ENCODE measurements around the gene SSUH2. TPM values are rescaled to one million over a fixed set of nuclear protein-coding genes. Genes with fewer than 3 reads are reported as not detected.

The SSUH2 gene
- total and polyA plus RNA-seq, 2 of the 13 experiments (the other 11 are each of a cell fraction or from before 2014, with no cell fraction given) = 38.1 to 136 TPM

DNA sequence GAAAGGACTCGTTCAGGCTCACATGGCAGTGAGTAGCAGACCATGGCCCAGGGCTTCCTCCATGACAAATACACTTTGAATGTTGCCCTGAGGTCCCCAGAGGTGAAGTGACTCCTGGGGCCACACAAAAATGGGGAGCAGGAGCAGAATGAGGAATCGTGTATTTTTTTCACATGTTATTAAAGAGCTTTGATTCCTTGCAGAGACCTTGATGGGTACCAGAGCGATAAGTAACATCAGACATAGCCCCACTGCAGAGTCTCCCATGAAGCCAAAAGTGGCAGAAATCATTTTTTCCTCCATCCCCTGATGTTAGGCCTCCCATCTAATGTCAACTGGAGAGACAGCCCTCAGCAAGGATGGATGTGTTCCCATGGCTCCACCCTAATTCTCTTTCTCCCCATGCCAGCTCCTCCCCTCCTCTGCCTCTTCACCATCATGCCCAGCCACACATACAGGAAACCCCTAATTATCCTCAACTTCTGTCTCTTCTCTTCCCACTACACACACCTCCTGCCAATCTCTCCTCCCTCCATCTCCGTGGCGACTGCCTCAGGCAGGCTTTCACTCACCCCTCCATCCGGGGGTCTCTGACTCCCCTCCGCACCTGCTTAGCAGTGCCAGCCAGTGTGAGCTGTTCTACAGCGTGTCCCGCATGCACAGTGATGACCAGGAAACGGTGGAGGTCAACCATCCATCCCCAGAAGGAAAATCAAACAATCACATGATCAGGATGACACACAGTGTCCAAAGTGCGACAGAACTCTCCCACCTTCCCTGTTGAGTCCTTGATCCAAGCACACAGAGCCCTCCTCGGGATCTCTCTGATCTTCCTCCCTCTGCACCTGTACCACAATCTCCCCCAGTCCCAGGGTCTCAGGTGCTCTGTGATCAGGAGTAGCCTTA lies 7.1 kb upstream of the SSUH2 start (continued):
- TF ChIP-seq HOXA3 (CRISPR knock-in tag; IDR thresholded peaks at IDR 0.05) (peak; percentile 78), AFF4 (CRISPR knock-in tag; IDR thresholded peaks at IDR 0.05) (peak; percentile 81; the same call in 1 of the 2 replicates), RCOR2 (CRISPR knock-in tag; IDR thresholded peaks at IDR 0.05) (peak; percentile 95), ZNF550 (CRISPR knock-in tag; IDR thresholded peaks at IDR 0.05; ENCODE audit: borderline replicate concordance) (no peak), TBX2 (CRISPR knock-in tag; IDR thresholded peaks at IDR 0.05; ENCODE audit: borderline replicate concordance) (peak; percentile 79; the same call in 1 of the 2 replicates), HINFP (CRISPR knock-in tag; IDR thresholded peaks at IDR 0.05; ENCODE audit: low read depth) (peak; percentile 87), GATAD1 (CRISPR knock-in tag; IDR thresholded peaks at IDR 0.05) (peak; percentile 74), MTA3 (CRISPR knock-in tag; IDR thresholded peaks at IDR 0.05) (no peak), NR2C2 (CRISPR knock-in tag; IDR thresholded peaks at IDR 0.05; ENCODE audit: borderline replicate concordance) (peak; percentile 83), GFI1 (CRISPR knock-in tag; IDR thresholded peaks at IDR 0.05; ENCODE audit: borderline replicate concordance) (peak; percentile 52; the same call in 1 of the 2 replicates), ZBTB46 (CRISPR knock-in tag; IDR thresholded peaks at IDR 0.05; ENCODE audit: borderline replicate concordance) (no peak), ZNF24 (IDR thresholded peaks at IDR 0.05) (no peak)
- TF ChIP-seq, protein P1, sequence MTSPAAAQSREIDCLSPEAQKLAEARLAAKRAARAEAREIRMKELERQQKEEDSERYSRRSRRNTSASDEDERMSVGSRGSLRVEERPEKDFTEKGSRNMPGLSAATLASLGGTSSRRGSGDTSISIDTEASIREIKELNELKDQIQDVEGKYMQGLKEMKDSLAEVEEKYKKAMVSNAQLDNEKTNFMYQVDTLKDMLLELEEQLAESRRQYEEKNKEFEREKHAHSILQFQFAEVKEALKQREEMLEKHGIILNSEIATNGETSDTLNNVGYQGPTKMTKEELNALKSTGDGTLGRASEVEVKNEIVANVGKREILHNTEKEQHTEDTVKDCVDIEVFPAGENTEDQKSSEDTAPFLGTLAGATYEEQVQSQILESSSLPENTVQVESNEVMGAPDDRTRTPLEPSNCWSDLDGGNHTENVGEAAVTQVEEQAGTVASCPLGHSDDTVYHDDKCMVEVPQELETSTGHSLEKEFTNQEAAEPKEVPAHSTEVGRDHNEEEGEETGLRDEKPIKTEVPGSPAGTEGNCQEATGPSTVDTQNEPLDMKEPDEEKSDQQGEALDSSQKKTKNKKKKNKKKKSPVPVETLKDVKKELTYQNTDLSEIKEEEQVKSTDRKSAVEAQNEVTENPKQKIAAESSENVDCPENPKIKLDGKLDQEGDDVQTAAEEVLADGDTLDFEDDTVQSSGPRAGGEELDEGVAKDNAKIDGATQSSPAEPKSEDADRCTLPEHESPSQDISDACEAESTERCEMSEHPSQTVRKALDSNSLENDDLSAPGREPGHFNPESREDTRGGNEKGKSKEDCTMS (CRISPR knock-in tag; conservative IDR thresholded peaks at IDR 0.05) = no peak
- TF ChIP-seq, protein P2, sequence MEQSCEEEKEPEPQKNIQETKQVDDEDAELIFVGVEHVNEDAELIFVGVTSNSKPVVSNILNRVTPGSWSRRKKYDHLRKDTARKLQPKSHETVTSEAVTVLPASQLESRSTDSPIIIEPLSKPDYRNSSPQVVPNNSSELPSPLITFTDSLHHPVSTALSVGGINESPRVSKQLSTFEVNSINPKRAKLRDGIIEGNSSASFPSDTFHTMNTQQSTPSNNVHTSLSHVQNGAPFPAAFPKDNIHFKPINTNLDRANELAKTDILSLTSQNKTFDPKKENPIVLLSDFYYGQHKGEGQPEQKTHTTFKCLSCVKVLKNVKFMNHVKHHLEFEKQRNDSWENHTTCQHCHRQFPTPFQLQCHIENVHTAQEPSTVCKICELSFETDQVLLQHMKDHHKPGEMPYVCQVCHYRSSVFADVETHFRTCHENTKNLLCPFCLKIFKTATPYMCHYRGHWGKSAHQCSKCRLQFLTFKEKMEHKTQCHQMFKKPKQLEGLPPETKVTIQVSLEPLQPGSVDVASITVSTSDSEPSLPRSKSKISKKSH (CRISPR knock-in tag; IDR thresholded peaks at IDR 0.05; ENCODE audit: borderline replicate concordance) = no peak
- TF ChIP-seq, protein P3, sequence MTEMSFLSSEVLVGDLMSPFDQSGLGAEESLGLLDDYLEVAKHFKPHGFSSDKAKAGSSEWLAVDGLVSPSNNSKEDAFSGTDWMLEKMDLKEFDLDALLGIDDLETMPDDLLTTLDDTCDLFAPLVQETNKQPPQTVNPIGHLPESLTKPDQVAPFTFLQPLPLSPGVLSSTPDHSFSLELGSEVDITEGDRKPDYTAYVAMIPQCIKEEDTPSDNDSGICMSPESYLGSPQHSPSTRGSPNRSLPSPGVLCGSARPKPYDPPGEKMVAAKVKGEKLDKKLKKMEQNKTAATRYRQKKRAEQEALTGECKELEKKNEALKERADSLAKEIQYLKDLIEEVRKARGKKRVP (CRISPR knock-in tag; IDR thresholded peaks at IDR 0.05) = 0 out of 4 replicates have a peak, but pooled peaks of 1 of the 2 experiments have one; percentile 34

Data from HepG2 (cell line).